Mesodermal cell (in vitro differentiated cells): Measurements from ENCODE around the gene AADAT.
A peak's percentile ranks its signal among the peaks of the same experiment; 100 is the strongest.

Experiments
- H3K27ac ChIP-seq: 2 replicates; pipeline ENCODE4 v1.7.0; 2013; ENCODE audit warnings: mild to moderate bottlenecking, low read depth, low read length, moderate library complexity; ENCODE audit not compliant: severe bottlenecking
- H3K36me3 ChIP-seq: 2 replicates; pipeline ENCODE4 v1.7.1; 2013; ENCODE audit warnings: mild to moderate bottlenecking, low read length, moderate library complexity; ENCODE audit not compliant: control insufficient read depth, insufficient read depth
- H3K4me1 ChIP-seq: one replicate; pipeline ENCODE4 v1.7.1; 2013; ENCODE audit warnings: mild to moderate bottlenecking, low read length; ENCODE audit not compliant: insufficient read depth, control insufficient read depth, poor library complexity, severe bottlenecking
- H3K4me3 ChIP-seq: 2 replicates; pipeline ENCODE4 v1.7.0; 2013; ENCODE audit warnings: low read length, control low read depth, mild to moderate bottlenecking; ENCODE audit not compliant: insufficient read depth, poor library complexity, severe bottlenecking; ENCODE audit errors: extremely low read depth
- H3K9me3 ChIP-seq: 2 replicates; pipeline ENCODE4 v1.7.1; 2013; ENCODE audit warnings: mild to moderate bottlenecking, low read length, moderate library complexity; ENCODE audit not compliant: control insufficient read depth
- WGBS, 2 experiments: methylation state at CpG; one replicate each; pipeline ENCODE4 v1.1.5; 2013; ENCODE audit warnings: missing lambda C conversion rate in 2 of 2; ENCODE audit not compliant: insufficient coverage in 2 of 2; 5-methylcytosine and 5-hydroxymethylcytosine counted together

Gene AADAT

GRCh38 chr4:170090352-170091052, 746 bp upstream of the AADAT start:
- 8 to 19% methylated on average over 6 to 7 of the region's 9 CpGs for WGBS, 2 experiments
- Histone ChIP-seq H3K36me3 (peaks cover 18% of the 10 kb centered on the region), H3K9me3 (no peaks in the 10 kb centered on the region), H3K4me1 (peaks cover 6% of the 10 kb centered on the region), H3K4me3 (peak overlapping the region; percentile 70), H3K27ac (peak overlapping the region; percentile 81)

DNA sequence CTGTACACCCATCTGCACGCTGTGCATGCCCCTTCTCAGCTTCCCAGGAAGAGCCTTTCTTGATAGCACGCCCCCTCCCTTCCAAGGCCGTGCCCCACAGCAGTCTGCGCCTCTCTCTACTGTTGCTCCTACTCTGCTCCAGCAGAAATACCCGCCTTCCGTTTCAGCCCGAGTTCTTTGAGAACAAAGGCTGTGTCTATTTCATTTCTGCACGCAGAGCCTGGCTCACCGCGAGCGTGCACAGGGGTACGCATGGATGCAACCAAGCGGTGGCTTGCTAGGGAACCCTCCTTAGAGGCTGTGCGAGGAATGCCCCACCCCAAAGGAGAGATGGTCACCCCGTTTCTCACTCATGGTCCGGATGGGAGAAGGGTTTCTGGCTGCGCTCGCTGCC, 485 bp downstream of the AADAT start:
- H3K4me1 ChIP-seq = peaks cover 6% of the 10 kb centered on the region
- H3K27ac ChIP-seq = peak overlapping the region; percentile 81
- peak overlapping the region; percentile 70 for H3K4me3 ChIP-seq
- 0 to 1% methylated on average over 14 to 18 of the region's 18 CpGs for WGBS, 2 experiments
- H3K36me3 ChIP-seq = peaks cover 28% of the 10 kb centered on the region
- H3K9me3 ChIP-seq = no peaks in the 10 kb centered on the region

DNA sequence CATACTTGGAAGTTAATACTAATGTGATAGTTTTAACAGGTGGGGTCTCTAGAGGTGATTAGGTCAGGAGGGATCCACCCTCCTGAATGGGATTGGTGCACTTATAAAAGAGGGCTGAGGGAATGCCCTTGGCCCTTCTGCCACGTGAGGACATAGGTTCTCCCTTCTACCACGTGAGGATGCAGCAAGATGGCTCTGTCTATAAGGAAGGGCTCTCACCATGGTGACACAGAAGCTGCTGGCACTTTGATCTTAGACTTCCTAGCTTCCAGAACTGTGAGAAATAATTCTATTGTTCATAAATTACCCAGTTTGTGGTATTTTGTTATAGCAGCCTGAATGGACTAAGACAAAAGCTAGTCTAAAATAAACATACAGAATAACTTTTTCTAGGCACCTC, 1.0 kb downstream of the AADAT start:
- 38 to 46% methylated on average over 1 to 2 of the region's 2 CpGs for WGBS, 2 experiments
- Histone ChIP-seq H3K9me3 (no peaks in the 10 kb centered on the region), H3K36me3 (peaks cover 33% of the 10 kb centered on the region), H3K4me3 (peak overlapping the region; percentile 70), H3K27ac (no peak overlapping the region), H3K4me1 (peaks cover 6% of the 10 kb centered on the region)

DNA sequence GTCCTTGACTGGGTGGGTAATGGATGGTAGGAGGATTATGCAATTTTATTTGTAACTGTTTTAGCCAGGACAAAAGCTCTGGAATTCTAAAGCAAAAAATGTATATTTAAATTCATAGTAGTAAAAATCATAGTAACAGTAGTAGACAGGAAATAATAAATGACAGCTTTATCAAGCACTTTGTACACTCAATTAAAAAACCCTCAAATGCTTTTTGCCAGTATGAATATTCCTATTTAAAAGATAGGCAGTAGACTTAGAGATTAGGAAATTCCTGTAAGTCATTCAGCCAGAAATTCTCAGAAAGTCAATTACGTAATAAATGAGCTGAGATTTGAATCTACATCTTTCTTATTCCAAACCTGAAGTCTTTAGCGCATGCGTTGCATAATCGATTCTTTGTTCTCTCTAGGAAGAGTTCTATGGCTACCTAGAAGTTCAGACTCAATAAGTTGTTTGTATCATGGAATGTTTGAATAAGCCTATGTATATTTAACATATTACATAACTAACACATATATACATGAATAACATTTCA, 2.5 kb downstream of the AADAT start:
- H3K36me3 ChIP-seq = peaks cover 40% of the 10 kb centered on the region
- no peaks in the 10 kb centered on the region for H3K9me3 ChIP-seq
- H3K27ac ChIP-seq = no peak overlapping the region
- WGBS, 2 experiments = 61% methylated on average over 3 of the region's 4 CpGs; no CpG with 5 or more reads in 1 of the 2 experiments
- peaks cover 6% of the 10 kb centered on the region for H3K4me1 ChIP-seq
- no peak overlapping the region for H3K4me3 ChIP-seq

DNA sequence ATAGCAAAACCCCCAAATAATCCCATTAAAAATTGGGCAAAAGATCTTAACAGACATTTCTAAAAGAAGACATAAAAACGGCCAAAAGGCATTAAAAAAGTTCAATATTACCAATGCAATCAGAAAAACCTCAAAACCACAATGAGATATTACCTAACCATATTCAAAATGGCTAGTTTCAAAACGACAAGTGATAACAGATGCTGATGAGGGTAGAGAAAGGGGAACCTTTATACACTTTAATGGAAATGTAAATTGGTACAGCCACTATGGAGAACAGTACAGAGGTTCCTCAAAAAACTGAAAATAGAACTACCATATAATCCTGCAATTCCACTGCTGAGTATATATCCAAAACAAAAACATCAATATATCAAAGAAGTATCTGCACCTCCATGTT, 6.2 kb downstream of the AADAT start:
- no peaks in the 10 kb centered on the region for H3K9me3 ChIP-seq
- H3K36me3 ChIP-seq = peaks cover 63% of the 10 kb centered on the region
- no peaks in the 10 kb centered on the region for H3K4me1 ChIP-seq
- H3K4me3 ChIP-seq = no peak overlapping the region
- 88% methylated on average over 1 of the region's 2 CpGs; no CpG with 5 or more reads in 1 of the 2 experiments for WGBS, 2 experiments
- no peak overlapping the region for H3K27ac ChIP-seq

DNA sequence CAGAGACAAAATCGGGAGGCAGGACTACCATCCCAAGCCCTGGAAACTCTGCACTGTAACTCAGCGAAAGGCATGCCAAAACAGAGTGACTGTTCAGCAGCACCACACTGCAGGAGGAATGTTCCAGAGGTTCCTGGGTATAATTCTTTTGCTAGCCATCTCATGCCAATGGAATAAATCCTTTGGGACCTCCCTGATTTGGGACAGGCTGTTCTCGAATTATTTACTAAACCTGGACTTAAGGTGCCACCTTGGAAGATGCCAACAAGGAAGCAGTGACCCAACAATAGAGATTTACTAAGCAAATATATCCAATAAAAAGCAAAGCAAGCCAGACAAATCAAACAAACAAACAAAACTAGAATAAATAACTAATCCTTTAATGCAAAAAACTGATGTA, 9.3 kb downstream of the AADAT start:
- Histone ChIP-seq H3K27ac (no peak overlapping the region), H3K4me3 (no peak overlapping the region), H3K9me3 (no peaks in the 10 kb centered on the region), H3K4me1 (no peaks in the 10 kb centered on the region), H3K36me3 (peaks cover 68% of the 10 kb centered on the region)
- WGBS, 2 experiments = 82 to 94% methylated on average over 2 of the region's 3 CpGs

GRCh38 chr4:170079981-170080380, 9.8 kb downstream of the AADAT start:
- no peak overlapping the region for H3K4me3 ChIP-seq
- 100% methylated on average over 1 of the region's 2 CpGs; no CpG with 5 or more reads in 1 of the 2 experiments for WGBS, 2 experiments
- no peaks in the 10 kb centered on the region for H3K9me3 ChIP-seq
- H3K27ac ChIP-seq = no peak overlapping the region
- peaks cover 69% of the 10 kb centered on the region for H3K36me3 ChIP-seq
- no peaks in the 10 kb centered on the region for H3K4me1 ChIP-seq

- 89 to 93% methylated on average over 6 of the region's 6 CpGs for WGBS, 2 experiments
- H3K9me3 ChIP-seq = no peaks in the 10 kb centered on the region
- H3K4me3 ChIP-seq = no peak overlapping the region
- H3K27ac ChIP-seq = no peak overlapping the region
- H3K36me3 ChIP-seq = peaks cover 54% of the 10 kb centered on the region
- H3K4me1 ChIP-seq = no peaks in the 10 kb centered on the region
Observed at GRCh38 chr4:170071196-170071595, 18.6 kb downstream of the AADAT start.

DNA sequence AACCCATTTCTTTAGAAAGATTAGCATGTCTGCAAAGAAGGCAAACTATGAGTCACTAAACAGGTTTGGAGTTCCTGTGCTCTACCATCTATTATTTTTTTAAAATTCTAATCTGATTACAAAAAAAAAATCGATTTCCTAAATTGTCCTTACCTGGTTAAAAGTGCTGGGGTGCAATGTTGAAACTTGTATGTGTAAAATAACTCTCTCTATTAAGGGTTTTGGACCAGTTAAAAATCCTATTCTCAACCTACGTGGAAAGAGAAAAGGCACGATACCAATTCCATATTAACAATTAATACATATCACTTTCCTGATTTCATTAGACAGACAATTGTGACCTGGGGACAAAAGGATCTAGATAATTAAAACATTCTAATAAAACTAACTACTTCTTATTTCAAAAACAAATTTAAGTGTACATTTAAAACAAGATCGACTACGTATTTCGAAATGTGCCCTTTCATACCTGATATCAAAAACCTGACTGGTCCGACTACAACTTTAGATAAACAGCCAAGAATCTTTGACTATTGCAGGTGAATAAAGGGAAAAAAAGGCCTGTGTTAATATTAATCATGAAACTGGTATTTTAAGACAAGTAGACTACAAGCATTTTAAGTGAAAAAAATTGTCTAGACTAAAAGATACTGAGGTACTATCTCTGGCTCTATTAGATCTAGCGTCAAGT, 21.2 kb downstream of the AADAT start:
- Histone ChIP-seq H3K27ac (no peak overlapping the region), H3K4me3 (no peak overlapping the region), H3K36me3 (peaks cover 39% of the 10 kb centered on the region), H3K4me1 (no peaks in the 10 kb centered on the region), H3K9me3 (no peaks in the 10 kb centered on the region)
- 100% methylated on average over 1 to 4 of the region's 8 CpGs for WGBS, 2 experiments

GRCh38 chr4:170059421-170059820, 30.3 kb downstream of the AADAT start:
- Histone ChIP-seq H3K9me3 (no peaks in the 10 kb centered on the region), H3K36me3 (peaks cover 25% of the 10 kb centered on the region), H3K27ac (no peak overlapping the region), H3K4me3 (no peak overlapping the region), H3K4me1 (no peaks in the 10 kb centered on the region)
- no CpG with 5 or more reads among the region's 4 CpGs for WGBS, 2 experiments

GRCh38 chr4:170058826-170059225, 30.9 kb downstream of the AADAT start:
- Histone ChIP-seq H3K4me3 (no peak overlapping the region), H3K36me3 (peaks cover 21% of the 10 kb centered on the region), H3K27ac (no peak overlapping the region), H3K9me3 (no peaks in the 10 kb centered on the region), H3K4me1 (no peaks in the 10 kb centered on the region)
- WGBS, 2 experiments = 83% methylated on average over 1 of the region's 2 CpGs; no CpG with 5 or more reads in 1 of the 2 experiments
